ENCODE results near the gene SPDL1.
"Not testable (repeated sequence)": the region's sequence is repeated elsewhere in the genome, so short reads cannot be mapped to it uniquely, and the experiment has no call there.

SPDL1 gene

GRCh38 chr5:169574134-169574646, 9.4 kb upstream of the SPDL1 start:
- DNase-seq = no peak

DNA sequence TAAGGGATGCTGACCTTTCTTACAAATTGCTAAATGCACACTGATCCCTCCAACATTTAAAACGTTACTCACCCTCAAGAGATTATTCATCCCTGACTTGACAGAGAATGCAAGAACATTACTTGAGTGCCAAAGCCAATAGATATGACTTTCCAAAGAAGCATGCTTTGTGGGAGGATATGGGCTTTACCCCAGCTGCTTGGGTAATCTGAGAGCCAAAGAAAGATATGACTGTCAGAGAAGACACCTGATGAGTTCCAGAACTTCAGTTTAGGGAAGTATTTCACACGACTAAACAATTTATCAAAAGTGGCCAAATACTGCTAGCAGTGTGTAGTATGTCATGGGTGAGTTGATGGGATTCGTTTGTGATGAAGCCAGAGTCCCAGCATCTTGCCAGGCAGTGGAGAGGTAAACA, 7.4 kb upstream of the SPDL1 start:
- no peak for DNase-seq

DNA sequence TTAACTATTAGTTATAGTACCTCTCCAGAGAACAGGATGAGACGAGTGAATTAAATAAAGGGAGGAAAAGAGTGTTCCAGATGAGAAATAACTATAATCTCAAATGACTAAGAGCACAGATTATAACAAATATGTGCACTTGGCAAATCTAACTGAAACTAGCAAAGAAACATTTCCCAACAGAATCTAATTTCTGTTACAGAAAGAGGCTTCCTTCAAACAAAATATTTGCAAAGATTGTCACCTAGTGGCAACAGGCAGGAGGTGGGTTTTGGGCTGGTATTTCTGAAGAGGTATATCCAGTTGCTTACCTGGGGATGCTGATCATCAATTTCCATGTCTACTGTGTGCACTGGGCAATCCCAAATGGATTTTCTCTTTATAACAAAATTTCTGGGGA, 5.6 kb upstream of the SPDL1 start:
- DNase-seq = no peak

GRCh38 chr5:169580964-169581363, 2.6 kb upstream of the SPDL1 start:
- no peak for DNase-seq

DNA sequence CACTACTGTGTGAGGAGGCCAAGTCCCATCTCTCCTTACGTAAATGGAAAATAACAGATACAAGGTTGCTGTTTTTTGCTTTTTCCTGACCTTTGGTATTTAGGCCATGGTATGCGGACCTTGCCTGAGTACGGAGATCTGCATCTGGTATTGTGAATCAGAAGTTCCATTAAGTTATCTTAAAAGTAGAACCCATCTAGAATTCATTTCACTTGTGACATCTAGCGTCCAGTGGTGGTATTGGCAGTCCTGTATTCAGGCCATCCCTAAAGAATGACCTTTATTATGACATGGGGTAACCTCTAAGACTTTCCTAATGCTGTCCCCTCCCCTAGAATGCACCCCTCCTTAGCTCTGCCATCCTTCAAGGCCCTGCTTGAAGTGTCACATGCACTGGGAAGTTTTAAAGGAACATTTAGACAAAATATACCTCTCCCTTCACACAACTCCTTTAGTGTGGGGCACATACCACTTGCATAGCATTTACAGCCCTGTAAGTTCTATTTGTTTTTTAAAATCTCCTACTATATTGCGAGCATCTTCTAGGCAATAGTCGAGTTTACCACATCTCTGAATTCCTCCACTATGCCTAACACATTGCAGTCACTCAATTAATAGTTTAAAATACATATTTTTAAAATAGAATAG, 1.9 kb upstream of the SPDL1 start:
- DNase-seq = no peak

DNA sequence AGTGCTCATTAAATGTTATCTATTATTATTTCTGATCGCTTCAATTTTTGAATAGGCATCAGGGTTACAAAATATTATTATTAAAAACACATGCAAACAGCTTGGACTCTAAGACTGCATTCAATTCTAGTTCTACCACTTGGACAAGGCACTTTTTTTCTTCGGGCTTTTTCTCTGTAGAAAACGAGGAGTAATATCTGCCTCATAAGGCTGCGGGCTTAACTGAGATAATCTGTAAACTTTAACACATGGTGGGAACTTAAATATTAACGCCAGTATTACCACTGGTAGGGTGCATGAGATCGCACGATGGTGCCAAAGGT, 511 bp upstream of the SPDL1 start:
- DNase-seq = no peak

DNA sequence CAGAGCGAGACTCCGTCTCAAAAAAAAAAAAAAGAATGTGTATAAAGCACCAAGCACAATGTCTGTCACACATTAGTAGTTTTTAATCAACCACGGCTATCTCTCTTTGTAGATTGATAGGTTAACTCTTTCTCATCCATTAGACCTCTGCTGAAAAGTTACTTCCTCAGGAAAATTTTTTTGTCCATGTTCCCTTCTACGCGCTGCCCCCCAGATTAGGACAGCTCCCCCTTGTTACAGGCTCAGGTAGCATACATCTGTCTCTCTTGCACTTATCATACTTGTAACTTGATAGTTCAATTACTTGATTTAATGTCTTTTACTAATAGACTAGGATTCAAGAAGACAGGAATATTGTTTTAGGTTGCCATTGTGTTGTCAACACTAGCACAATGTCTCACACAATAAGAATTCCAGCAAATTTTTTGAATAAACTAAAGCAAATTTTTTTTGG, 1.5 kb downstream of the SPDL1 start:
- DNase-seq = no peak

GRCh38 chr5:169590602-169591001, 7.0 kb downstream of the SPDL1 start:
- DNase-seq = no peak

GRCh38 chr5:169591636-169592035, 8.1 kb downstream of the SPDL1 start:
- DNase-seq = no peak

DNA sequence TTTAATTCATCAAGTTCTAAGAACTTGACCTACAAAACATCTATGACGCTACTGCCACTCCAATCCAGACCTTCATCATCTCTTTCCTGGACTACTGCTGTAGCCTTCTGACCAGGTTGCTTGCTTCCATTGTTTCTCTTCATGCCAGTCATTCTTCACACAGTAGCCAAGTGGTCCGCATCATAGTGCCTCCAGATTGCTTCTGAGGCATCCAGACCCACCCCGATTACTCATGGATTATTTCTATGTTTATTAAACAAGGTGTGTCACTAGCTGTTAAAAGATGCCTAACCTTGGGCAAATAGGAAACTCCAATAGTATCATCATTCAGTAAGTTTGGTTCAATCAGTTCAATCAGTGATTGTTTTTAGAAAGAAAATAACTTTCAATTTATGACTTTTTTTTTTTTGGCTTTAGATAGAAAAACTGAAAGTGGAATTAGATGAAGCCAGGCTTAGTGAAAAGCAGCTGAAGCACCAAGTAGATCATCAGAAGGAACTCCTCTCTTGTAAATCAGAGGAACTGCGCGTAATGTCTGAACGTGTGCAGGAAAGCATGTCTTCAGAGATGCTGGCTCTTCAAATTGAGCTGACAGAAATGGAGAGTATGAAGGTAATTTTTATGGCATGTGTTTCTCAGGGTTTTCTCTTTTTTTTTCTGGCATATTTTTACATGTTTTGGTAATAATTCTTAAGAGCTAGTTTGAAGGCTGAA, 9.5 kb downstream of the SPDL1 start:
- no peak for DNase-seq

DNA sequence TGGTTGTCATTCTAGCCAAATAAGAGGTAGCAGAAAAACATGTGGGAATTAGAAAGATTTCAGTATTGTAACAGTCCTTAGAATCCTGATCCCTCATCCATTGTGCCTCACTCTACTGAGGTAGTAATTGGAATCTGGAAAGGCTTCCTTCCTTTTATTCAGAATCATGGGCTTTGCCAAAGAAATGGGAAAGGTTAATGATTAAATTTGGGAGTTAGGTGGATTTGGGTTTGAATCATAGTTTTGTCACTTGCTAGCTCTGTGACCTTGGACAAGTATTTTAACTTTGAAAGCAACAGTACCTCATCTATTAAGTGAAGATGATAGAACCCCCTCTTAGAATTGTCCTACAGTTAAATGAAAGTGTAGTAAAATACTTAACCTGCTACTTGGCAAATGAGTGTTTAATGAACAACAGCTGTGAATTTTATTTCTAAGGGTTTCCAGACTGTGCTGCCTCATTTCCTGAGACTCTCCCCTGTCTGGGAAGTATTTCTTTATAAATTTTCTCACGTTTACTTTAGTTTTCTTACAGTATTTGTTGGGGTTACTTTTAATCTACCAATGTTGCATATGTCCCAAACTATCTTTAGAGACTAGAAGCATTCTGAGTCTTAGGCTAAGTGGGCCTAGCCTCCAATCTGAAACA, 11.7 kb downstream of the SPDL1 start:
- DNase-seq = no peak

- DNase-seq = no peak
Observed at GRCh38 chr5:169599451-169599850, 15.9 kb downstream of the SPDL1 start.

DNA sequence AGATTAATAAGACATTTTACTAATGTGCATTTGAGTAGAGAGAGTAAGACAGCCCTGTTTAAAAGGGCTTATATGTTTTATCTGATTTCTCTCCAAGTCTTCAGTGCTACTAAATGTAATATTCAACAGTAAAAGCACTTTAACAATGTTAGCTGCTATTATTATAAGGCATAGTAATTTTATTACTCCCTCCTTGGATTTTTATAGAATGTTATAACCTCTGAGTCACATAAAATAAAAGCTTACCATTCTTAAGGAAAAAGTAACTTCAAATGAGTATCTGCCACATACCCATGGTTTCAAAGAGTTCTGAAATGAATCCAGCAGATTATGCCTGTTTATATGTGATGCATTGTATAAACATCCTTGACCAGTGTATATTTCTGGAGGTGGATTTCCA, 19.0 kb downstream of the SPDL1 start:
- DNase-seq = no peak

DNA sequence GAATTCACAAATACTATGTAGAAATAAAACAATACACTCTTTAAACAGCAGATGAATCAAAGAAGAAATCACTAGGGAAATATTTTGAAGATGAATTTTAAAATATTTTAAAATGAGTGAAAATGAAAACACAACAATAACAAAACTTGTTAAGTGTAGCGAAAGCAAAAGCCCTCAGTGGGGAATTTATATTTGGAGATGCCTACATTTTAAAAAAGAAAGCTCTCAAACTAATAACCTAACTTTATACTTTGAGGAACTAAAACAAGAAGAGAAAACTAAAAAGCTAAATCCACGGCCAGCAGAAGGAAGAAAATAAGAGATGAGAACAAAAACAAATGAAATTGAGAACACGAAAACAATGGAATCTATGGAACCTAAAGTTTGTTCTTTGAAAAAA, 22.7 kb downstream of the SPDL1 start:
- no peak for DNase-seq

DNA sequence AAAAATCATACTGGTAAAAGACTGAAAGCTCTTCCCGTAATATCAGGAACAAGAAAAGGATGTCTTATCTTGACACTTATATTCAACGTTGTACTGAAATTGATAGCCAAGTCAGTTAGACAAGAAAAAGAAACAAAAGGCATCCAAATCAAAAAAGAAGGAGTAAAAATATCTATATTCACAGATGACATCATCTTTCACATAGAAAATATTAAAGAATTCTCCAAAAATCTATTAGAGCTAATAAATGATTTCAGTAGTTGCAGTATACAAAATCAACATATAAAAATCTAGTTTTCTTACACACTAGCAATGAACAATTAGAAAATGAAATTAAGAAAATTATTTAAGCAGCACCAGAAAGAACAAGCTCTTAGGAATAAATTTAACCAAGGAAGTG, 24.3 kb downstream of the SPDL1 start:
- no peak for DNase-seq

- no peak for DNase-seq
Observed at GRCh38 chr5:169609716-169610115, 26.1 kb downstream of the SPDL1 start.

- no peak for DNase-seq
Observed at GRCh38 chr5:169610606-169611005, 27.0 kb downstream of the SPDL1 start.

DNA sequence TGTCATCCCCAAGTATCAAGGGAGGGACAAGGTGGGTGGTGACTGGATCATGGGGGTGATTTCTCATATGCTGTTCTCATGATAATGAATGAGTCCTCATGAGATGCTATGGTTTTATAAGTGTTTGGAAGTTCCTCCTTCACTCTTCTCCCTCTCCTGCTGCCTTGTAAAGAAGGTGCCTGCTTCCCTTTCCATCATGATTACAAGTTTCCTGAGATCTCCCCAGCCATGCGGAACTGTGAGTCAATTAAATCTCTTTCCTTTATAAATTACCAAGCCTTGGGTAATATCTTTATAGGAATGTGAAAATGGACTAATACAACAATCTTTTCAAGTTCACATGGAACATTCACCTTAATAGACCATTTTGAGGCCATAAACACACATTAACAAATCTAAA, 32.0 kb downstream of the SPDL1 start:
- no peak for DNase-seq

DNA sequence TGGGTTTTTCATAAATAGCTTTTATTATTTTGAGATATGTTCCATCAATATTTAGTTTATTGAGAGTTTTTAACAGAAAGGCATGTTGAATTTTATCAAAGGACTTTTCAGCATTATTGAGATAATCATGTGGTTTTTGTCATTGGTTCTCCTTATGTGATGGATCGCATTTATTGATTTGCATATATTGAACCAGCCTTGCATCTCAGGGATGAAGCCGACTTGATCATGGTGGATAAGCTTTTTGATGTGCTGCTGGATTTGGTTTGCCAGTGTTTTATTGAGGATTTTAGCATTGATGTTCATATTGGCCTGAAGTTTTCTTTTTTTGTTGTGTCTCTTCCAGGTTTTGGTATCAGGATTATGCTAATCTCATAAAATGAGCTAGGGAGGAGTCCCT, 40.7 kb downstream of the SPDL1 start:
- not testable (repeated sequence) for DNase-seq

GRCh38 chr5:169626779-169627178, 43.2 kb downstream of the SPDL1 start:
- no peak for DNase-seq

GRCh38 chr5:169627551-169627950, 44.0 kb downstream of the SPDL1 start:
- no peak for DNase-seq

DNA sequence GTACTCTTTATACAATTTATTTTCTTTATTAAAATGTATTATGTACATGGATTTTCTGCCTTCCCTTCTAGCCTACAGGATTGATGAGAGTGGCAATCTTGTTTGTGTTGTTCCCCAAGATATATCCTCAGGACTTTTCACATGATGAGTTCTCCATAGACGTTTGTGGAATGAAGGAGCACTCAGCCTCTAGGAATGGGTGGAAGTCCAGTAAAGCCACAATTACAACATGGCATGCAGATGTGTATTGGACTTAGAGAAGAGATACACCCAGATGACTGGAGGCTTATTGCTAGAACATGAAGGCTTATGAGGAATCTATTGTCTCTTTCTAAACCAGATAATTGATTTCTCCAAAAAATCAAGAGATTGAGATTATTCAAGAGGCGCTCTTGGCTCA, 45.3 kb downstream of the SPDL1 start:
- DNase-seq = no peak

DNA sequence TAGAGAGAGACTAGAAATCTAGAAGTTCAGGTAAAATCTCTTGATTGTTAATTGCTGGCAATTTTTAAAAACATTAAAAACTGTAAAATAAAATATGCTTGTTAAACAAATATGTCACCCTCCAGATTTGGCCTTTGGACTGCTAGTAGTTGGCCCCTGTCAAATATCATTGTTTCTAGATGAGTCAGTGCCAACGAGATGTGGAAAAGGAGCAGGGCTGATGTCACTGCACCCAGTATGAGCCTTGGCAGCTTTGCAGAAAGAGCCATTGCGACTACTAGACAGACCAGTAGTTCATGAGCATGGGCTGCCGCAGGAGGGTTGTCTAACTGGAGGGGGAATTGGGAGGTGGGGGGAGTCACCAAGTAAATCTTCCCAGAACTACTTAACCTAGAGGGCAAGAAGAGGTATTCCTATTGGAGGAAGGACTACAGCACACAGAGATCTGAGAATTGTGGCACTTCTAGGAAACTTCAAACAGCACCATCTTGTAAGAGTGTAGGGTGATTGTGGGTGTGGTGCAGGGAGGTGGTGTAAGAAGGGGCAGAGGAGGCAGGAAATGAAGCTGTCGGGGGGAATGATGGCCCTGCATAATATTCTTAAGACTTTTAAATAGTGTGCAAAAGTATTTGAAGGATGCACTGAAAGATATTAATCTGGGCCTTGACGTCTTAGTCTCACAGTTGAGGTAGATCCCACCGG, 46.4 kb downstream of the SPDL1 start:
- DNase-seq = no peak

GRCh38 chr5:169631360-169631759, 47.8 kb downstream of the SPDL1 start:
- no peak for DNase-seq

All from NCI-H2081 treated with DMSO at 0.1 percent for 48 hours (cell line).